ENCODE measurements around the gene BANF2. TPM values are rescaled to one million over a fixed set of nuclear protein-coding genes. Genes with fewer than 3 reads are reported as not detected.

The BANF2 gene
- total RNA-seq, 1 experiment from 2014 or later = not detected

GRCh38 chr20:17691758-17692157 is 8.0 kb upstream of the BANF2 start:
- H3K36me3 Mint-ChIP-seq (ENCODE audit: insufficient read depth, unreplicated experiment) = no peaks in the 10 kb centered on the region
- no TSS peak for BruUV-seq (replicated peaks)
- CTCF ChIA-PET = no interaction called here
- H3K27me3 Mint-ChIP-seq (ENCODE audit: unreplicated experiment) = peaks cover 34% of the 10 kb centered on the region
- no peak overlapping the region for H3K4me3 Mint-ChIP-seq (ENCODE audit: low read depth, unreplicated experiment)
- intact Hi-C loops (cut with micrococcal nuclease; ENCODE audit: unreplicated experiment) = no loop called here
- no peaks in the 10 kb centered on the region for H3K4me1 Mint-ChIP-seq (ENCODE audit: low read depth, unreplicated experiment)
- peaks cover 11% of the 10 kb centered on the region for H3K9me3 Mint-ChIP-seq (ENCODE audit: low read depth, unreplicated experiment)
- DNase-seq = no peak
- TF ChIP-seq CTCF (IDR thresholded peaks at IDR 0.05; ENCODE audit: unreplicated experiment) = no peak
- H3K27ac Mint-ChIP-seq (ENCODE audit: unreplicated experiment) = no peak overlapping the region

DNA sequence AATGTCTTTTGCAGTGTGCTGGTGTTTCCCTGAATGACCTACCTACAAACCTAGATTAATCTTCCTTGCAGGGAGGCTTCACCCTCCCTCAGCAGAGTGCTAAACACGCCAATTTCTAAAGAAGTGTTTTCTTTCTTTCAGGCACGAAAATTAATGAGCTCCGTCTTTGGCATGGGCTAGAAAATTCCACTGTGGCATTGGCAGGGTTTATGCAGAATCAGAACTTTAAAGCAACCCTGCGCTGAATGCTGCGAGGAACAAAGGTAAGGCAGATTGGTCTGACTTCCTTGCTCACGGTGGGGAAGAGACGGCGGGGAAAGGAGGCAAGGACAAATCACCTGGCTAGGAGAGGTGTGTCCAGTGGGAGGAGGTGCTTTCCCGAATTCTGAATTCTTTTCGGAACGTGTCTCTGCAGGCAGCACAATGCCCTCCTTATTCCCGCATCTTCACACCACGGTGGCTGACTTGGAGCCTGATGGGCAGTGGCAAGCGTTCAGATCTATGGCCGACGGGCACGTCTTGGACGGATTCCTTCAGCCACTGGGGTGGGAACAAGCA is 6.2 kb upstream of the BANF2 start:
- no TSS peak for BruUV-seq (replicated peaks)
- CTCF ChIA-PET = no interaction called here
- no peak overlapping the region for H3K27ac Mint-ChIP-seq (ENCODE audit: unreplicated experiment)
- H3K9me3 Mint-ChIP-seq (ENCODE audit: low read depth, unreplicated experiment) = peaks cover 2% of the 10 kb centered on the region
- intact Hi-C loops (cut with micrococcal nuclease; ENCODE audit: unreplicated experiment) = no loop called here
- H3K36me3 Mint-ChIP-seq (ENCODE audit: insufficient read depth, unreplicated experiment) = no peaks in the 10 kb centered on the region
- no peak overlapping the region for H3K4me3 Mint-ChIP-seq (ENCODE audit: low read depth, unreplicated experiment)
- peaks cover 18% of the 10 kb centered on the region for H3K27me3 Mint-ChIP-seq (ENCODE audit: unreplicated experiment)
- DNase-seq = no peak
- TF ChIP-seq CTCF (IDR thresholded peaks at IDR 0.05; ENCODE audit: unreplicated experiment) = no peak
- no peaks in the 10 kb centered on the region for H3K4me1 Mint-ChIP-seq (ENCODE audit: low read depth, unreplicated experiment)

- intact Hi-C loops (cut with micrococcal nuclease; ENCODE audit: unreplicated experiment) = no loop called here
- H3K4me3 Mint-ChIP-seq (ENCODE audit: low read depth, unreplicated experiment) = no peak overlapping the region
- no peaks in the 10 kb centered on the region for H3K4me1 Mint-ChIP-seq (ENCODE audit: low read depth, unreplicated experiment)
- CTCF ChIA-PET = interaction anchor here (0.7 kb wide), 1 partner anchor 149 kb away, joined by 6 read pairs; no protein-coding TSS in a partner anchor
- H3K36me3 Mint-ChIP-seq (ENCODE audit: insufficient read depth, unreplicated experiment) = no peaks in the 10 kb centered on the region
- H3K9me3 Mint-ChIP-seq (ENCODE audit: low read depth, unreplicated experiment) = peaks cover 2% of the 10 kb centered on the region
- peaks cover 18% of the 10 kb centered on the region for H3K27me3 Mint-ChIP-seq (ENCODE audit: unreplicated experiment)
- DNase-seq = no peak
- TF ChIP-seq CTCF (IDR thresholded peaks at IDR 0.05; ENCODE audit: unreplicated experiment) = no peak
- no peak overlapping the region for H3K27ac Mint-ChIP-seq (ENCODE audit: unreplicated experiment)
- BruUV-seq (replicated peaks) = no TSS peak
Measured at GRCh38 chr20:17694767-17695166, 5.0 kb upstream of the BANF2 start.

DNA sequence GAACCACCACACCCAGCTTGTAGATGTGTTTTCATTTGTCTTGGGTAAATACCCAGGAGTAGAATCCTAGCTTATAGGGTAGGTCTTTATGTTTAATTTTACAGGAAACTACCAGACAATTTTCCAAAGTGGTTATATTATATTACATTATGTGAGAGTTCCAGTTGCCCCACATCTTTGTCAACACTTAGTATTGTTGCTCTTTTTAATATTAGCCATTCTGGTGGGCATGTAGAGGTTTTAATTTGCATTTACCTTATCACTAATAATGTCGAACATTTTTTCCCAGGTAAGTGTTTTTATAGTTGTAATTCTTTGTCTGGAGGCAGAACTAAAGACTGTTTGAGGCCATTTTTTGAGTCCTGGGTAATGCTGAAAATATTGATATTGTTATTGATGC is 3.5 kb upstream of the BANF2 start:
- intact Hi-C loops (cut with micrococcal nuclease; ENCODE audit: unreplicated experiment) = no loop called here
- Mint-ChIP-seq H3K9me3 (ENCODE audit: low read depth, unreplicated experiment) (peaks cover 2% of the 10 kb centered on the region), H3K4me1 (ENCODE audit: low read depth, unreplicated experiment) (no peaks in the 10 kb centered on the region), H3K27me3 (ENCODE audit: unreplicated experiment) (peaks cover 10% of the 10 kb centered on the region), H3K36me3 (ENCODE audit: insufficient read depth, unreplicated experiment) (no peaks in the 10 kb centered on the region), H3K27ac (ENCODE audit: unreplicated experiment) (no peak overlapping the region), H3K4me3 (ENCODE audit: low read depth, unreplicated experiment) (no peak overlapping the region)
- no peak for TF ChIP-seq CTCF (IDR thresholded peaks at IDR 0.05; ENCODE audit: unreplicated experiment)
- CTCF ChIA-PET = no interaction called here
- no TSS peak for BruUV-seq (replicated peaks)
- no peak for DNase-seq

All from Calu3 (cell line).